Activated CD8-positive, alpha-beta memory T cell treated with anti-CD3 and anti-CD28 coated beads, Interleukin-2, amount 50 U/mL, for 24 hours (primary cell): ENCODE measurements around the gene LILRB5.
"Not testable (repeated sequence)": the region's sequence is repeated elsewhere in the genome, so short reads cannot be mapped to it uniquely, and the experiment has no call there.

Experiments used
- DNase-seq: peaks from one replicate; pipeline ENCODE4 v3.0.0-alpha.2; 2020; ENCODE audit errors: extremely low read depth

LILRB5 gene

GRCh38 chr19:54257116-54257480, at the start of gene LILRB5:
Gene LILRB5 (minus strand): TSS chr19:54257273. CDS start chr19:54257193, 80 bp downstream.
- no peak for DNase-seq

DNA sequence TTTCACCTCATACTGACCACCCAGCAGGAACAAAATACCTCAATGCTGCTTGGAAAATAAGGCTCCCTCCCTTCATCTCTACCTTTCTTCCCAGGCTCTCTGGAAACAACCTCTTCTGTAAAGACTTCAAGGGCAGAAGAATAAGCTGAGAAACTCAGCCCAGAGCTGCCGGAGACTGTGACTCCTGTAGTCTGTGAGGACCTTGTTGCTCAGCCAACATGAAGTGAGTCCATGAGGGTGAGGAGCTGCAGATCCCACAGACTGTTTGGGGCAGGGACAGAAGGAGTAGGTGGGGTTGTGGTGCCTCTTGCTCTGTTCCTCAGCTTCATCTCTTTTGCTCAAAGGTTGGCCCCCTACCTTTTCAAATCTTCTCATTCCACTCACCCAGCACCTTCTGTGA, 48.1 kb upstream of the LILRB5 start:
- DNase-seq = no peak

DNA sequence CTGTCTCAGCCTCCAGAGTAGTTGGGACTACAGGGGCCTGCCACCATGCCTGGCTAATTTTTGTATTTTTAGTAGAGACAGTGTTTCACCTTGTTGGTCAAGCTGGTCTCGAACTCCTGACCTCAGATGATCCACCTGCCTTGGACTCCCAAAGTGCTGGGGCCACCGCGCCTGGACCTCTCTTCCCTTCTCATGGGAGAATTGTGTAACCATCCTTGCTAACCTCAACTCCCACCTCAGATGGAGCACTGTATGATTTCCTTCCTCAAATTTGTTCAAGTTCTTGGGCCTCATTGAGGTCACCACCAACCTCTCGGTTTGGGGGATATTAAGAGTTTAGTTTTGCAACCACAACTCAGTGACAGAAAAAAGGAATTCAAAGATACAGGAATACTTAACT, 45.2 kb upstream of the LILRB5 start:
- DNase-seq = no peak

- no peak for DNase-seq
Measured at GRCh38 chr19:54299515-54299914, 42.4 kb upstream of the LILRB5 start.

DNA sequence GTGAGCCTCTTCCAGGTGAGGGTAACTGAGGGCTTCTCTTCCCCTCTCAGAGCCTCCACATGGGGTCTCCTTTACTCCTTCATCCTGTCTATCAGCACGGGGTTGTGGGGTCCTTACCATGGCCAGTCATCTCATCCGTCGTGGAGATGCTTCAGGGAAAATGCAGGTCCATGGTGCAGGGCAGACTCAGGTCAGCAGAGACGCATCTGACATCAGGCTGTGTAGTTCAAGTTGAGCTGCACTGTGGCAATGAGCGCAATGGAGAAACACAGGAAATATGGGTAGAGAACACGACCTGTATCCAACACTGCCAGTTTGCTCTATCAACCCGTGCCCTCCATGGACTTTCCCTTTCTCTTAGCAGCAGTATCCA, 42.0 kb upstream of the LILRB5 start:
- DNase-seq = no peak

DNA sequence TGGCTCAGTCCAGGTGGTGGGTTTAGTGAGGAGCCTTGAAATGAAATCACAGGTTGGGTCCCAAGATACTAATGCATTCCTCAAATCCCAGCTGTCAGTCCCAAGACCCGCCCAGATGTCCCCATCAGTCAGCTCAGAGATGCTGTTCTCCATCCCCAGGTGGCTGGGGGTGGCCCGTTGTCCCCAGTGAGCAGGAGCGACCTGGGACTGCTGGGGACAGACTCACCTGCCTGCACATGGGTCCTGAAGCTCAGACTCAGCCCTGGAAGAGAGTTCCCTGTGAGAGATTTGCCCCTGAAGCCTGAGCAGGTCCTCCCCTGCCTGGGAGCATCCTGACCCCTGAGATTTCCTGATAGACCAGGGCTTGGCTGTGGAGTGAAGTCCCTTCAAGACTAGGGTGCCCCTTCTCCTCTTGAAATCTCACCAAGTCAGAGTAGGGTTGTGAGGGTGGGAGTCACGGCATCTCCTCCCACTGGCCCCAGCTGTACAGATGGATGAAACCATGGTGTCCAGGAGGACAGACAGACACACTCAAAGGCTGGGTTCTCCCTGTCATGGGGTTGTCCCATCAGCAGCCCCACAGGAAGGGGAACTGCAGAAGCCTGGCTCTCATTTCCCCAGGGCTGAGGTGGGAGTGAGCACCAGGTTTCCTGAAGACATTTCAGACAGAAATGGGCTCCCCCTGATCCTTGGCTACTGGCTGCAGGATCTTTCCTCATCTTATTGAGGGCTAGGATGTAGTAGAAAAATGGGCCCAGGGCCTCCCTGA, 41.5 kb upstream of the LILRB5 start:
- no peak for DNase-seq

DNA sequence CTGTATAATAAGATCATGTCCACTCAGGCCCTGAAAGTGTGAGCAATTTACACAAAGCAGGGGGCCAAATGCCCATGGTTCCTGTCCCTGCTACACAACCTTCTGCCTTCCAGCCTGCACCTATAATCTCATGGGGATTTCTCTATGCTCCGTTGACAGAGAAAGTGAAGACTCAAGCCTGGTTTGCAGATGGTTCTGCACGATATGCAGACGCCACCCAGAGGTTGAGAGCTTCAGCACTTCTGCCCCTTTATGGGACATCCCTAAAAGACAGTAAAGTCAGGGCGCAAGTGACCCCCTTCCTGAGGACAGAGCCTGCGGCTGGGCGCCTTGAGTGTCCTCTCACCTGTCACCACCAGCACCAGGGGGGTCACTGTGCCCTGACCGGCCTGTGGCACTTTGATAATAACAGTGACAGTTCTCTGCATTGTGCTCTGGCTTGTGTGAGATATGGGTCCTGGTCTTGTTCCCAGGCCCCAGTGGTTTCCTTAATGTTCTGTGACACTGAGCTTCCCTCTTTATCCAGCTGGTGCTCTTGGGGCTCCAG, 40.8 kb upstream of the LILRB5 start:
- DNase-seq = no peak

DNA sequence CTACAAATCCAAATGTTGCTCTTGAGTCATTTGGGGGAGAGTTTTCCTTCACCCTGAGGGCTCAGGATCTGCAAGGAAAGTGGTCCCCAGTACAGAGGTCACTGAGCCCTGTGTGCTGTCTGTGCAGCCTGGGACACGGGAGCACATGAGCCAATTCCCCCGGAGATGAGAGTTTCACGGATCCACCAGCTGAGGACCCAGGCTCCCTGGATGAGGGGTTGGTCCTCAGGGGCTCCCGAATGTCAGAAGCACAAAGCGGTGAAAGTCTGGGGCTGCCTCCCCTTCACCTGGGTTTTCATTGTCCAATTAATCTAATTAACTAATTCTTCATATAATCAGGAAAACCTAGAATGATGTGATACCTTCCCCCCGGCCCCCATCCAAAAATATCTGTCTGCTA, 37.5 kb upstream of the LILRB5 start:
- no peak for DNase-seq

GRCh38 chr19:54289160-54289559, 32.1 kb upstream of the LILRB5 start:
- not testable (repeated sequence) for DNase-seq

DNA sequence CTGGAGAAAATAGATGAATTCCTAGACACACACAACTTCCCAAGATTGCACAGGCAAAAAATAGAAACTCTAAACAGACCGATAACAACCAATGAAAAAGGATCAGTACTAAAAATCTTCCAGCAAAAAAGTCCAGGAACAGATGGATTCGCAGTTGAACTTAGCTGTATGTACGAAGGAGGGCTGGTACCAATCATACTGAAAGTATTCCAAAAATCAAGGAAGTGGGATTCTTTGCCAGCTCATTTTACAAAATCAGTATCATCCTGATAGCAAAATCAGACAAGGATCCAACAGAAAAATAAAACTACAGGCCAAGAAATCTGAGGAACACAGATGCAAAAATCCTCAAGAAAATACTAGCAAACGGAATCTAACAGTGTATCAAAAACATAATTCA, 30.4 kb upstream of the LILRB5 start:
- no peak for DNase-seq

DNA sequence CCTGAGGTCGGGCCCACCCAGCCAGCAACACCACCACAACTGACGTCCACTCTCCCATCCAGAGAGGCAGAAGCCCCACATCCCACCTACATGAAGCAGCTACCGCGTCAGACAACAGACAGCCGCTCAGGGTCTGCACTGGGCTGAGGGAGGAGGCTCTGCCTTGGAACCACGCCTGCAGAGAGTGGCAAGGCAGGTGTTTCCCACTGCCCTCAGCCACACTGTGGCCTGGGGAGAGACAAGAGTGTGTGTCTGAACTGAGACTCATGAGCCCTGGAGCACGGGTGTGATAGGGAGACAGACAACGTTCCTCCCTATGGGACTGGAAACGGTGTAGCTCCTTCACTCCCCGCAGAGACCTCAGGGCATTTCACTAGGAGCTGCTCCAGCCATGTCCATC, 29.2 kb upstream of the LILRB5 start:
- DNase-seq = not testable (repeated sequence)

GRCh38 chr19:54285427-54286056, 28.5 kb upstream of the LILRB5 start:
- DNase-seq = not testable (repeated sequence)

GRCh38 chr19:54282686-54283470, 25.8 kb upstream of the LILRB5 start:
- no peak for DNase-seq

GRCh38 chr19:54281729-54282075, 24.6 kb upstream of the LILRB5 start:
- not testable (repeated sequence) for DNase-seq

- DNase-seq = no peak
Measured at GRCh38 chr19:54281007-54281728, 24.1 kb upstream of the LILRB5 start, which contains the start of gene LILRB2. Gene LILRB2 (minus strand): TSS chr19:54281110. CDS start chr19:54280496, 614 bp downstream.

DNA sequence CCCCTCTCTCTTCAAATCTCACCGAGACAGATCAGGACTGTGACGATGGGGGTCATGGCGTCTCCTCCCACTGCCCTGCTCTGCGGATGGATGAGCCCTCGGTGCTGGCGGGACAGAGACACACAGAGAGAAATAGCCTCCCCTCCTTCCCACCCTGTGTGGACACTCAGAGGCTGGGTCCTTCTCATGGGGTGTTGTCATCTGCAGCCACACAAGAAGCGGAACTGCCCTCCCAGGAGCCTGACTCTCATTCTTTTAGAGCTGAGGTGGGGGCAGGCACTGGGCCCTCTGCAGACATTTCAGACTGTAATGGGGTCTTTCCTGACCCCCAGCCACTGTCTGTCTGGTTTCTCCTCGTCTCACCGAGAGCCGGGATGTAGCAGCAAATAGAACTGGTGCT, 23.4 kb upstream of the LILRB5 start:
- not testable (repeated sequence) for DNase-seq

- DNase-seq = not testable (repeated sequence)
Measured at GRCh38 chr19:54280025-54280424, 23.0 kb upstream of the LILRB5 start.

DNA sequence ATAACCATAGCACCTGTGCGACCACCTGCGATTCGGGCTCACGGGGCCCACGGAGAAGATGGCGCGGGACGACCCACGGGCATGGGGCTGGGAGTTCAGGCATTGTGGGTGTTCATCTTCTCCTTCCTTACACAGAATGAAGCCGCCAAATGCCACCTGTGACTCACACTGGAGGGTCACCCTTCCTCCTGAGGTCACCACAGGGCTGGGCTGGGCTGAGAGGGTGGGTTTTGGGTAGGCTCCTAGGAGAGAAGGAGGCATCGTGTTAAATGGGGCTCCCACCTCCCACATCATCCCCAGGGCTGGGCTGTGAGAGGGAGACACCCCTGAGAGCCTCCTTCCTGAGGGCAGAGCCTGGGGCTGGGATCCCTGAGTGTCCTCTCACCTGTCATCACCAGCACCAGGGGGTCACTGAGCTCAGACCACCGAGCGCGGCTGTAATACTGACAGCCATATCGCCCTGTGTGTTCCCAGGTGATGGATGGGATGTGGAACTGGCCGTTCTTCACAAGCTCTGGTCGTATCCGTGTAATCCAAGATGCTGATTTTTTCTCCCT, 22.4 kb upstream of the LILRB5 start:
- DNase-seq = no peak

- DNase-seq = not testable (repeated sequence)
Measured at GRCh38 chr19:54278571-54279195, 21.6 kb upstream of the LILRB5 start.

GRCh38 chr19:54278056-54278455, 21.0 kb upstream of the LILRB5 start:
- not testable (repeated sequence) for DNase-seq

- DNase-seq = not testable (repeated sequence)
Measured at GRCh38 chr19:54277111-54277615, 20.1 kb upstream of the LILRB5 start.
